Caki2 (cell line): ENCODE measurements around the gene TAT. TPM values are rescaled to one million over a fixed set of nuclear protein-coding genes. Genes with fewer than 3 reads are reported as not detected.
"Not testable (repeated sequence)": the region's sequence is repeated elsewhere in the genome, so short reads cannot be mapped to it uniquely, and the experiment has no call there.

Experiments
- DNase-seq: peaks from one replicate; pipeline ENCODE4 v3.0.0-alpha.2; 2015; ENCODE audit warnings: low read depth
- in situ Hi-C: cut with HindIII; loops from 2 replicates; pipeline ENCODE4 v1.10.0; 2016; ENCODE audit warnings: low sequenced_read_pairs, low pct_unique_long_range_greater_than_20kb, mixed read lengths
- total RNA-seq: library from RNA; depleted of rRNA; stranded (reverse); fragments of >200 nt; shearing (Covaris generic); gene quantifications from 2 replicates; pipeline ENCODE4 v1.2.3, GENCODE V29; 2014; ENCODE audit warnings: low replicate concordance

The TAT gene
- total RNA-seq, 1 experiment from 2014 or later, result not detected

- in situ Hi-C loops, DNase-seq: not testable (repeated sequence)
Observed at GRCh38 chr16:71590071-71590470, 13.2 kb upstream of the TAT start.

- in situ Hi-C loops, DNase-seq: not testable (repeated sequence)
Observed at GRCh38 chr16:71589334-71589733, 12.4 kb upstream of the TAT start.

- no peak for DNase-seq
- in situ Hi-C loops, result no loop called here
Observed at GRCh38 chr16:71585318-71585703, 8.4 kb upstream of the TAT start.

- no peak for DNase-seq
- in situ Hi-C loops, result no loop called here
Observed at GRCh38 chr16:71584543-71585317, 7.8 kb upstream of the TAT start.

- in situ Hi-C loops, result not testable (repeated sequence)
Observed at GRCh38 chr16:71582553-71582848, 5.6 kb upstream of the TAT start.

GRCh38 chr16:71574702-71575101 is 2.2 kb downstream of the TAT start:
- in situ Hi-C loops, result no loop called here
- DNase-seq, result no peak

More at GRCh38 chr16:71582553-71582848, 5.6 kb upstream of the TAT start:
- DNase-seq, result not testable (repeated sequence)

GRCh38 chr16:71573387-71574094 is 3.4 kb downstream of the TAT start:
- in situ Hi-C loops, result no loop called here
- no peak for DNase-seq

- DNase-seq, result peak; percentile 42
Observed at GRCh38 chr16:71572497-71573116, 4.3 kb downstream of the TAT start.

GRCh38 chr16:71570144-71570543 is 6.7 kb downstream of the TAT start:
- in situ Hi-C loops, result no loop called here

More at GRCh38 chr16:71572497-71573116, 4.3 kb downstream of the TAT start:
- in situ Hi-C loops, result no loop called here

GRCh38 chr16:71569621-71570020 is 7.3 kb downstream of the TAT start:
- in situ Hi-C loops, result no loop called here
- DNase-seq, result no peak

More at GRCh38 chr16:71570144-71570543, 6.7 kb downstream of the TAT start:
- DNase-seq, result no peak

GRCh38 chr16:71568551-71568950 is 8.3 kb downstream of the TAT start:
- in situ Hi-C loops, result no loop called here
- DNase-seq, result no peak

- no peak for DNase-seq
- in situ Hi-C loops, result no loop called here
Observed at GRCh38 chr16:71567931-71568330, 9.0 kb downstream of the TAT start.

GRCh38 chr16:71565812-71566700 is 10.8 kb downstream of the TAT start:
- in situ Hi-C loops, result no loop called here
- DNase-seq, result no peak

GRCh38 chr16:71564335-71564967 is 12.4 kb downstream of the TAT start:
- in situ Hi-C loops, result no loop called here
- no peak for DNase-seq

GRCh38 chr16:71562552-71562951 is 14.3 kb downstream of the TAT start:
- DNase-seq, result no peak
- in situ Hi-C loops, result no loop called here

GRCh38 chr16:71561886-71562285 is 15.0 kb downstream of the TAT start:
- in situ Hi-C loops, DNase-seq: not testable (repeated sequence)

GRCh38 chr16:71559855-71560254 is 17.0 kb downstream of the TAT start:
- no peak for DNase-seq
- in situ Hi-C loops, result no loop called here
